Measurements from ENCODE around the gene IFNA5.

Gene IFNA5

DNA sequence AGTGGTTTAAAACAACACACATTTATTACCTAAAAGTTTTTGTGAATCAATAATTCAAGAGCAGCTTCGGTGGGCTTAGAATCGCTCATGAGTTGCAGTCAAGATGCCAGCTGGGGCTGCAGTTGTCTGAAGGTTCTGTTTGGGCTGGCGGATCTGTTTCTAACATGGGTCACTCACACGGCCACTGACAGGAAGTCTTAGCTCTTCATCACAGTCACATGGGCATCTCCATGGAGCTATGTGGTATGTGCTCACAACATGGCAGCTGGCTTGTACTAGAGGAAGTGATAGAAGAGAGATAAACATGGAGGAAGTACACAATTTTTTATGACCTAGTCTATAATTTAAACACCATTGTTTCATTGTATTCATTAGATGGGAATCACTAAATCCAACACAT lies 18.9 kb upstream of the IFNA5 start:
- Histone ChIP-seq H3K27me3 (ENCODE audit: low read length) (no peaks in the 10 kb centered on the region), H3K79me2 (ENCODE audit: insufficient read depth, low read length) (peaks cover under 1% of the 10 kb centered on the region; the same call in 1 of the 2 replicates), H3K4me3 (ENCODE audit: insufficient read depth, low read length, poor library complexity, severe bottlenecking) (no peak overlapping the region), H3K4me2 (ENCODE audit: low read depth, low read length, poor library complexity, severe bottlenecking) (no peak overlapping the region), H3K27ac (ENCODE audit: low read depth, low read length) (no peak overlapping the region), H3K9ac (ENCODE audit: low read length) (no peak overlapping the region), H3K36me3 (ENCODE audit: low read length) (peaks cover 4% of the 10 kb centered on the region; the same call in 1 of the 2 replicates), H3K9me3 (ENCODE audit: insufficient read depth, low read length) (no peaks in the 10 kb centered on the region), H3F3A (ENCODE audit: insufficient read depth) (0 out of 2 replicates have a peak, but pooled peaks cover 6% of the 10 kb centered on the region), H3K9me2 (replicated peaks; ENCODE audit: insufficient read depth, low read length) (no peaks in the 10 kb centered on the region), H2AFZ (ENCODE audit: low read depth, low read length, severe bottlenecking) (no peak overlapping the region), H4K20me1 (ENCODE audit: low read depth, low read length) (peaks cover 33% of the 10 kb centered on the region)
- no peak for TF ChIP-seq EZH2phosphoT487 (conservative IDR thresholded peaks at IDR 0.05; ENCODE audit: low read length)
- TF ChIP-seq, protein P1, sequence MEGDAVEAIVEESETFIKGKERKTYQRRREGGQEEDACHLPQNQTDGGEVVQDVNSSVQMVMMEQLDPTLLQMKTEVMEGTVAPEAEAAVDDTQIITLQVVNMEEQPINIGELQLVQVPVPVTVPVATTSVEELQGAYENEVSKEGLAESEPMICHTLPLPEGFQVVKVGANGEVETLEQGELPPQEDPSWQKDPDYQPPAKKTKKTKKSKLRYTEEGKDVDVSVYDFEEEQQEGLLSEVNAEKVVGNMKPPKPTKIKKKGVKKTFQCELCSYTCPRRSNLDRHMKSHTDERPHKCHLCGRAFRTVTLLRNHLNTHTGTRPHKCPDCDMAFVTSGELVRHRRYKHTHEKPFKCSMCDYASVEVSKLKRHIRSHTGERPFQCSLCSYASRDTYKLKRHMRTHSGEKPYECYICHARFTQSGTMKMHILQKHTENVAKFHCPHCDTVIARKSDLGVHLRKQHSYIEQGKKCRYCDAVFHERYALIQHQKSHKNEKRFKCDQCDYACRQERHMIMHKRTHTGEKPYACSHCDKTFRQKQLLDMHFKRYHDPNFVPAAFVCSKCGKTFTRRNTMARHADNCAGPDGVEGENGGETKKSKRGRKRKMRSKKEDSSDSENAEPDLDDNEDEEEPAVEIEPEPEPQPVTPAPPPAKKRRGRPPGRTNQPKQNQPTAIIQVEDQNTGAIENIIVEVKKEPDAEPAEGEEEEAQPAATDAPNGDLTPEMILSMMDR (IDR thresholded peaks at IDR 0.05; ENCODE audit: insufficient read depth, low read length, poor library complexity, severe bottlenecking) = no peak

DNA sequence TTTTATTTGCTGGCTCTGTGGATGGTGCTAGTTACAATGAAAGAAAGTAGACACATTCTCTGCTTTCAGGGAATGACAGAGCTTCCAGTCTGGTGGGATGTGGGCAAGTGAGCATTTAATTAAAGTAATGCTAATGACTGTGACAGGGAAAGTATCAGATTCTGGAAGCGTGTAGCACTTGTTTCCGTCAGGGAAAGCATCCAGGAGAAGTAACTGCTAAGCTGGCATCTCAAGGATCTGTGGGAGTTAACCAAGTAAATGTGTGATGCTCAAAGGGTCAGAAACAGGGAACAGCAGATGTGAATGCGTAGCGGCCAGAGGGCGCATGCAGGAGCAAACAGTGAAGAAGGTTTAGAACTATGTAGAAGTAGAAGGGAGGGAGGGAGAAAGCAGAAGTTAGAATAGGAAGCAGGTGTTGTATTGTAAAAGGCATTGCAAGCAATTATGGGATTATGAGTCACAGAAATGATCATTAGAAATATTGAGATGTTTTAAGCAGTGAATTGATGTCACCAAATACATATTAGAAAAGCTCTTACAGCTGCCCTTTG lies 17.9 kb upstream of the IFNA5 start:
- Histone ChIP-seq H3K27ac (ENCODE audit: low read depth, low read length) (no peak overlapping the region), H3K9me3 (ENCODE audit: insufficient read depth, low read length) (no peaks in the 10 kb centered on the region), H3K4me3 (ENCODE audit: insufficient read depth, low read length, poor library complexity, severe bottlenecking) (no peak overlapping the region), H3F3A (ENCODE audit: insufficient read depth) (0 out of 2 replicates have a peak, but pooled peaks cover 6% of the 10 kb centered on the region), H3K9ac (ENCODE audit: low read length) (no peak overlapping the region), H3K79me2 (ENCODE audit: insufficient read depth, low read length) (no peaks in the 10 kb centered on the region), H3K27me3 (ENCODE audit: low read length) (no peaks in the 10 kb centered on the region), H2AFZ (ENCODE audit: low read depth, low read length, severe bottlenecking) (no peak overlapping the region), H4K20me1 (ENCODE audit: low read depth, low read length) (peaks cover 23% of the 10 kb centered on the region), H3K9me2 (replicated peaks; ENCODE audit: insufficient read depth, low read length) (no peaks in the 10 kb centered on the region), H3K4me2 (ENCODE audit: low read depth, low read length, poor library complexity, severe bottlenecking) (no peak overlapping the region), H3K36me3 (ENCODE audit: low read length) (no peaks in the 10 kb centered on the region)
- no peak for TF ChIP-seq EZH2phosphoT487 (conservative IDR thresholded peaks at IDR 0.05; ENCODE audit: low read length)
- TF ChIP-seq, protein P1 (IDR thresholded peaks at IDR 0.05; ENCODE audit: insufficient read depth, low read length, poor library complexity, severe bottlenecking) = no peak

DNA sequence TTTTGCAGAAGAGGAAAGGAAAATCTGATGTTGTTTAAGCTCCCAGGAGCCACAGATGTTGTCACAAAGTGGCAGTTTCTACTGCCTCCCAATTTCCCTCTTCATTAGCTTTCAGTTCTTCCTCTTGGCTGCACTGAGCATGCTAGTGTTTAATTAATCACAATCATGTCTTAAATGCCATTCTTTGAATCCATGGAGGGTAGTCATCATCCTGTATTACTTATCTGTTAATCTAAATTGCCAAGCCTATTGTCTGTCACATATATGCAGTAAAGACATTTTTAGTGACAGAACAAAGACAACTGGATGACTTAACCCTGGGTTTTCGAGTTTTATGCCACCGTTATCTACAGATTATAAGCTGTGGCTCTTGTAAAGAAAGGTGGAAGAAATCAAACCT lies 15.4 kb upstream of the IFNA5 start:
- no peak overlapping the region for H2AFZ ChIP-seq (ENCODE audit: low read depth, low read length, severe bottlenecking)
- no peaks in the 10 kb centered on the region for H3F3A ChIP-seq (ENCODE audit: insufficient read depth)
- no peak overlapping the region for H3K27ac ChIP-seq (ENCODE audit: low read depth, low read length)
- H3K4me3 ChIP-seq (ENCODE audit: insufficient read depth, low read length, poor library complexity, severe bottlenecking) = no peak overlapping the region
- no peak overlapping the region for H3K9ac ChIP-seq (ENCODE audit: low read length)
- H3K79me2 ChIP-seq (ENCODE audit: insufficient read depth, low read length) = no peaks in the 10 kb centered on the region
- TF ChIP-seq, protein P1 (IDR thresholded peaks at IDR 0.05; ENCODE audit: insufficient read depth, low read length, poor library complexity, severe bottlenecking) = no peak
- no peaks in the 10 kb centered on the region for H3K27me3 ChIP-seq (ENCODE audit: low read length)
- no peaks in the 10 kb centered on the region for H3K9me3 ChIP-seq (ENCODE audit: insufficient read depth, low read length)
- no peaks in the 10 kb centered on the region for H3K36me3 ChIP-seq (ENCODE audit: low read length)
- no peak overlapping the region for H3K4me2 ChIP-seq (ENCODE audit: low read depth, low read length, poor library complexity, severe bottlenecking)
- H4K20me1 ChIP-seq (ENCODE audit: low read depth, low read length) = peaks cover 2% of the 10 kb centered on the region; the same call in 1 of the 2 replicates
- no peaks in the 10 kb centered on the region for H3K9me2 ChIP-seq (replicated peaks; ENCODE audit: insufficient read depth, low read length)

All from SU-DHL-6 (cell line).